GM12801 (cell line): ENCODE data around the gene PNMT.

Experiments used
- TF ChIP-seq, protein P1 (sequence below): IDR thresholded peaks from one replicate; pipeline ENCODE4 v1.5.1; 2011; ENCODE audit warnings: control low read depth; ENCODE audit not compliant: insufficient read length; ENCODE audit errors: extremely low read depth

Gene PNMT, protein sequence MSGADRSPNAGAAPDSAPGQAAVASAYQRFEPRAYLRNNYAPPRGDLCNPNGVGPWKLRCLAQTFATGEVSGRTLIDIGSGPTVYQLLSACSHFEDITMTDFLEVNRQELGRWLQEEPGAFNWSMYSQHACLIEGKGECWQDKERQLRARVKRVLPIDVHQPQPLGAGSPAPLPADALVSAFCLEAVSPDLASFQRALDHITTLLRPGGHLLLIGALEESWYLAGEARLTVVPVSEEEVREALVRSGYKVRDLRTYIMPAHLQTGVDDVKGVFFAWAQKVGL

DNA sequence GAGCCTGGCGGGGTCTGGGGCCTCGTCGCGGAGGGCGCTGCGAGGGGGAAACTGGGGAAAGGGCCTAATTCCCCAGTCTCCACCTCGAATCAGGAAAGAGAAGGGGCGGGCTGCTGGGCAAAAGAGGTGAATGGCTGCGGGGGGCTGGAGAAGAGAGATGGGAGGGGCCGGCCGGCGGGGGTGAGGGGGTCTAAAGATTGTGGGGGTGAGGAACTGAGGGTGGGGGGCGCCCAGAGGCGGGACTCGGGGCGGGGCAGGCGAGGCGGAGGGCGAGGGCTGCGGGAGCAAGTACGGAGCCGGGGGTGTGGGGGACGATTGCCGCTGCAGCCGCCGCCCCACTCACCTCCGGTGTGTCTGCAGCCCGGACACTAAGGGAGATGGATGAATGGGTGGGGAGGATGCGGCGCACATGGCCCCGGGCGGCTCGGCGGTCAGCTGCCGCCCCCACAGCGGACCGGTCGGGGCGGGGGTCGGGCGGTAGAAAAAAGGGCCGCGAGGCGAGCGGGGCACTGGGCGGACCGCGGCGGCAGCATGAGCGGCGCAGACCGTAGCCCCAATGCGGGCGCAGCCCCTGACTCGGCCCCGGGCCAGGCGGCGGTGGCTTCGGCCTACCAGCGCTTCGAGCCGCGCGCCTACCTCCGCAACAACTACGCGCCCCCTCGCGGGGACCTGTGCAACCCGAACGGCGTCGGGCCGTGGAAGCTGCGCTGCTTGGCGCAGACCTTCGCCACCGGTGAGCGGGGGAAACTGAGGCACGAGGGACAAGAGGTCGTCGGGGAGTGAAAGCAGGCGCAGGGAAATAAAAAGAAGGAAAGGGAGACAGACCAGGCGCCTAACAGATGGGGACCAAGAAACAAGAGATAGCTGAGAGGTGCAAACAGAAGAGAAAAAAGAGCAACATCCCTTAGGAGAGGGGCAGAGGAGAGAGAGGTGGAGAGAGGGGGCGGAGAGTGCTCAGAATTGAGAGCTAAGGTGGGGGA is at the start of gene PNMT:
PNMT (plus strand) TSS at position 509 of the 980 bp plus-strand sequence; CDS start at position 532, 23 bp downstream.
- TF ChIP-seq, protein P1, sequence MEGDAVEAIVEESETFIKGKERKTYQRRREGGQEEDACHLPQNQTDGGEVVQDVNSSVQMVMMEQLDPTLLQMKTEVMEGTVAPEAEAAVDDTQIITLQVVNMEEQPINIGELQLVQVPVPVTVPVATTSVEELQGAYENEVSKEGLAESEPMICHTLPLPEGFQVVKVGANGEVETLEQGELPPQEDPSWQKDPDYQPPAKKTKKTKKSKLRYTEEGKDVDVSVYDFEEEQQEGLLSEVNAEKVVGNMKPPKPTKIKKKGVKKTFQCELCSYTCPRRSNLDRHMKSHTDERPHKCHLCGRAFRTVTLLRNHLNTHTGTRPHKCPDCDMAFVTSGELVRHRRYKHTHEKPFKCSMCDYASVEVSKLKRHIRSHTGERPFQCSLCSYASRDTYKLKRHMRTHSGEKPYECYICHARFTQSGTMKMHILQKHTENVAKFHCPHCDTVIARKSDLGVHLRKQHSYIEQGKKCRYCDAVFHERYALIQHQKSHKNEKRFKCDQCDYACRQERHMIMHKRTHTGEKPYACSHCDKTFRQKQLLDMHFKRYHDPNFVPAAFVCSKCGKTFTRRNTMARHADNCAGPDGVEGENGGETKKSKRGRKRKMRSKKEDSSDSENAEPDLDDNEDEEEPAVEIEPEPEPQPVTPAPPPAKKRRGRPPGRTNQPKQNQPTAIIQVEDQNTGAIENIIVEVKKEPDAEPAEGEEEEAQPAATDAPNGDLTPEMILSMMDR = no peak

DNA sequence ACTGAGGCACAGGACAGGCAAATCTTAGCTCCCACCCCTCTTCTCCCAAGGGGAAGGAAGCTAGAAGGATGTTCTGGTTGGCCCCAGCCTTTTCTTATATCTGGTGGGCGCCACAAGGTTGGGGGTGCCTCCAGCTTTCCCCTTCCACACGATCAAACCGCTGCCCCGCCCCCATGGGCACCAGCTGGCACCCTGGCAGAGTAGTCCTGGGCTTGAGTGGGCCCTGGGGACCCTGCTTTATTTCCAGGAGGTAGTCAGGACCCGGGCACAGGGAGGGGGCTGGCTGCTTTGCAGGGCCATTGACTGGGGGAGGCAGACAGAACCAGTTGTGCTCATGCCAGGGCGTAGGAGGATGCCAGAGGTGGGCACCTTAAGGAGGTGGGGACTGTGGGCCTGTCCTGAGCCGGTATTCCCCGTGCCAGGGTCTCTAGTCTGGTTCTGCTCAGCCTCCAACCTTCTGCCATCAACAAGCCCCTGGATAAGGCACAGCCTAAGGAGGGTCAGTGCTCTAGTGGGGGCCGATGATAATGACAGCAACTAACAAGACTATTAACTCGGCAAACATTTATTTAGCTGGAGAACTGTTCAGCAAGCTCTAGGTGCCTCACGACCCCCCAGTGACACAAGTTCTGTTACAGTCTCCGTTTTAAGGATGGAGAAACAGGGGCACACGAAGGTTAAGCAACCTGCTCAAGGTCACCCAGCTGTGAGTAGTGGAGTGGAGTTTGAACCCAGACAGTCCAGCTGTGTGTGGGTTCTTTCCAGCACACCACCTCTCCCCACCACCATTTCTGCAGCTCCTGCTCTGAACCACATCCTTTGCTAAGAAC is 49.1 kb upstream of the PNMT start:
- TF ChIP-seq, protein P1 = no peak

DNA sequence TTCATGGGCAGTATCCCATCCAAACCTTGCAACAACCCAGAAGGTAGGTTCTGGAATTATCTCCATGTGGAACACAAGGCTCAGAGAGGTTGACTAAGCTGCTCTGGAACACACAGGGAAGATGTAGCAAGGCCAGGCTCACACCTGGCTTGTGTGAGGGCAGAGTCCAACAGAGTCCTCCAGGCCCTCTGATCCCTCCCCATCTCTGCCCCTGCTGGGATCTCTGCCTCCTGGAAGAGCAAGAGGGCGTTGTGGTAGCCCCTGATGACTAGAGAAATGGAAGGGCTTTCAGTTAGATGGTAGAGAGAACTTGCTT is 48.5 kb upstream of the PNMT start:
- TF ChIP-seq, protein P1 = no peak

DNA sequence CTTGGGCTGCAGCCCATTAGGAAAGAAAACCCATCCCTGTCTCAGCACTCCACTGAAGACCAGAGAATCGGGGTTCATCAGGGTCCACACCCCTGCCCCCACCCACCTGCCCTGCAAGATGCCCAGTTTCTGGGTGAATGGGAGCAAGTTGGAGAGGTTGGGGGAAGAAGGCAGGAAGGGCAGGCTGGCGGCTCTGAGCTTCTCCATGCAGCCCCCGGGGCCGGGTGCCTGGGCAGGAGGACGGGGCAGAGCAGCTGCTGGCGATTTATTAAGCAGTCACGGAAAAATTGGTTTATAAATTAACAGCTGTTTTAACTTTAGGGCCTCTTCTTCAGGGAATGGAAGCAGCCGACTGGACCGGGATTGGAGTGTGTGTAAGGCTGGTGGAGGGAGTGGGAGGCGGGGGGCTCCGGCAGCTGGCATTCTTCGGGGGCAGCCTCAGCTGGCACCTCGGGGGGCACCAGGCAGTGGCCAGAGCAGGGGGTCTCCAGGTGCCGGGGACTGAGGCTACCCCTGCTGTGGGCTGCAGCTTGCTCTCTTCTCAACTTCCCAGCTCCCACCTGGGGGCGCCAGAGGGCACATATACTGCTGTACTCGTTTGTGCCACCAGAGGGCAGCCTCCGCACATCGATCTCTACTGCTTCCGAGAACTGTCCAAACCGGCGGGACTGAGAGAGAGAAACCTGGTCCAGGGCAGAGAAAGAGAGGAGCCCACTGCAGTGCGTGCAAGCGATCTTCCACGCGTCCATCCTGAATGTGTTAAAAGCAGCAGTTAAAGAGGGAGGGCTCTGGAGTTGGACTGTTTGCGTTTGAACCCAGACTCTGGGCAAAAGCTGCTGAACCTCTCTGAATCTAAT is 46.5 kb upstream of the PNMT start:
- TF ChIP-seq, protein P1 = peak; percentile 100

DNA sequence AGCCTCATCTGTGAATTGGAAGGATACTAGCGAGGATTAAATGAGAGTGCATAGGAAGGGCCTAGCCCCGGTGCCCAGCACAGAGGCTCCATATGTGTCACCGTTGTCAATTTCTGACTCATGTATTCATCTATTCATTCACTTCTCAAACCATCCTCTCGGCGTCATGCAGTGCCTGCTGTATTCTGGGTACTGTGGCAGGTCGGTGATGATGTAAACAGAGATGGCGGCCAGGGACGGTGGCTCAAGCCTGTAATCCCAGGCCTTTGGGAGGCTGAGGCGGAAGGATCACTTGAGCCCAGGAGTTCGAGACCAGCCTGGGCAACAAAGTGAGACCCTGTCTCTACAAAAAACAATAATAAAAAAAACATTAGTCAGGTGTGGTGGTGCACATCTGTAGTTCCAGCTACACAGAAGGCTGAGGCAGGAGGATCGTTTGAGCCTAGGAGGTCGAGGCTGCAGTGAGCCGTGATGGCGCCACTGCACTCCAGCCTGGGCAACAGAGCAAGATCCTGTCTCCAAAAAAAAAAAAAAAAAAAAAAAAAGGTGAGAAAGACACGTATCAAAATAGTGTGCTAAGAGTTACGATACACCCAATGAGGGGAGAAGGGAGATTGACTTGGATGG is 45.8 kb upstream of the PNMT start:
- TF ChIP-seq, protein P1 = no peak

DNA sequence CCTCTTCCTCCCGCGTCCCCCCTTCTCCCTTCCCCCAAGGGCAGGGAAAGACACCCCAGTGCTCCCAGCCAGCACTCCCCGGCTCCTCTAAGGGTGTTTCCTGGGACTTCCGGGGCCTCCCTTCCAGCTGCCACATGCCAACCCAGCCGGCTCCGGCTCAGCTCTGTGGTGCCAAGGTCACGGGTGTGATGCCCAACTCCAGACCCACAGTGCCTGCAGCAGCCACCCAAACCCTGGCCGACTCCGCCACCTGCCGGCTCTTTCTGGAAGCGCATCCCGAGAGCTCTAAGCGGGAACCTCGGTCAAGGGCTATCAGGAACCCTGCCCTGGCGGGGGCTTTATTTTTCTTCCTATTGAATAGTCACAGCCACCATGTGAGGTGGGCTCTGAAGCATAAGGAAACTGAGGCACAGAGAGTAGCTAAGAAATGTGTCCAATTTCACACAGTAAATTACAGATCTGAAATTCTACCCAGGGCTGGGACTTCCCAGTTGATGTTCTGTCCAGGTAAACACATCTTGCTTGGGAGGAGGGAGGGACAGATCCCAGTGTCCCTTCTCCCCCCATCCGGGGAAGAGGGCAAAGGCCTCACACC is 44.8 kb upstream of the PNMT start:
- TF ChIP-seq, protein P1 = no peak
